ENCODE results near the gene PLEKHA6. TPM values are rescaled to one million over a fixed set of nuclear protein-coding genes. Genes with fewer than 3 reads are reported as not detected.

The PLEKHA6 gene
- total and polyA plus RNA-seq, 4 donors: 17.1 to 33.2 (median 26.6) TPM

GRCh38 chr1:204277563-204278219 lies 82.0 kb downstream of the PLEKHA6 start:
- no peaks in the 10 kb centered on the region for H3K27me3 ChIP-seq (ENCODE audit: control insufficient read depth, insufficient read depth, low read length)
- DNase-seq (ENCODE audit: low read depth in 4 of 6, low spot score in 6 of 6): peak in 1 of 6 donors; percentile 46
- no peak overlapping the region for H3K4me3 ChIP-seq (ENCODE audit: low read depth, low read length)
- H3K4me1 ChIP-seq (ENCODE audit: control insufficient read depth, insufficient read depth, low read length): peaks cover 57% of the 10 kb centered on the region
- no peak overlapping the region for H3K27ac ChIP-seq (ENCODE audit: low read depth, low read length)
- WGBS (ENCODE audit: insufficient coverage): 48% methylated on average over 6 of the region's 14 CpGs
- no peaks in the 10 kb centered on the region for H3K9me3 ChIP-seq (ENCODE audit: control insufficient read depth, insufficient read depth, low read length)
- peaks cover 10% of the 10 kb centered on the region for H3K36me3 ChIP-seq (ENCODE audit: control insufficient read depth, insufficient read depth, low read length)

GRCh38 chr1:204275695-204276370 lies 83.9 kb downstream of the PLEKHA6 start:
- H3K4me3 ChIP-seq (ENCODE audit: low read depth, low read length): no peak overlapping the region
- no peak overlapping the region for H3K27ac ChIP-seq (ENCODE audit: low read depth, low read length)
- H3K27me3 ChIP-seq (ENCODE audit: control insufficient read depth, insufficient read depth, low read length): no peaks in the 10 kb centered on the region
- DNase-seq (ENCODE audit: low read depth in 4 of 6, low spot score in 6 of 6): no peak
- 56% methylated on average over 9 of the region's 9 CpGs for WGBS (ENCODE audit: insufficient coverage)
- H3K9me3 ChIP-seq (ENCODE audit: control insufficient read depth, insufficient read depth, low read length): no peaks in the 10 kb centered on the region
- H3K4me1 ChIP-seq (ENCODE audit: control insufficient read depth, insufficient read depth, low read length): peaks cover 41% of the 10 kb centered on the region
- peaks cover 14% of the 10 kb centered on the region for H3K36me3 ChIP-seq (ENCODE audit: control insufficient read depth, insufficient read depth, low read length)

GRCh38 chr1:204274446-204274845 lies 85.3 kb downstream of the PLEKHA6 start:
- H3K4me1 ChIP-seq (ENCODE audit: control insufficient read depth, insufficient read depth, low read length): peaks cover 37% of the 10 kb centered on the region
- H3K27ac ChIP-seq (ENCODE audit: low read depth, low read length): no peak overlapping the region
- WGBS (ENCODE audit: insufficient coverage): 79% methylated on average over 2 of the region's 2 CpGs
- no peaks in the 10 kb centered on the region for H3K27me3 ChIP-seq (ENCODE audit: control insufficient read depth, insufficient read depth, low read length)
- H3K4me3 ChIP-seq (ENCODE audit: low read depth, low read length): no peak overlapping the region
- DNase-seq (ENCODE audit: low read depth in 4 of 6, low spot score in 6 of 6): no peak
- H3K36me3 ChIP-seq (ENCODE audit: control insufficient read depth, insufficient read depth, low read length): peaks cover 22% of the 10 kb centered on the region
- no peaks in the 10 kb centered on the region for H3K9me3 ChIP-seq (ENCODE audit: control insufficient read depth, insufficient read depth, low read length)

DNA sequence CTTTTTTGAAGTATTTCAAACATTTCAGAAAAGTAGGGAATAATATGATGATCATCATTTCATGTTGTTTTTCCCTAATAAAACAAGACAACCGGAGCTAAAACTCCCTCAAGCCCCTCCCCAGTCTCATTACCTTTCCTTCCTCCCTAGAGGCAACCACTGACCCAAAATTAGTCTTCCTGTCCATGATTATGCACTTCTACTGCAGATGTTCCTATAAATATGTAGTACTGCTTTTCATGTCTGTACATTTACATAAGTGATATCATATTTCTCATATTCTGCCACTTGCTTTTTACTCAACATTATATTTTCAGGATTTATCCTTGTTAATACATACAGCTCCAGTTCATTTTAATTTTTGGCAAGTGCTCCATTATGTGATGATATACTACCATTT lies 87.2 kb downstream of the PLEKHA6 start:
- no peak for DNase-seq (ENCODE audit: low read depth in 4 of 6, low spot score in 6 of 6)
- Histone ChIP-seq H3K4me1 (ENCODE audit: control insufficient read depth, insufficient read depth, low read length) (peaks cover 32% of the 10 kb centered on the region), H3K27me3 (ENCODE audit: control insufficient read depth, insufficient read depth, low read length) (no peaks in the 10 kb centered on the region), H3K9me3 (ENCODE audit: control insufficient read depth, insufficient read depth, low read length) (no peaks in the 10 kb centered on the region), H3K27ac (ENCODE audit: low read depth, low read length) (no peak overlapping the region), H3K36me3 (ENCODE audit: control insufficient read depth, insufficient read depth, low read length) (peaks cover 29% of the 10 kb centered on the region), H3K4me3 (ENCODE audit: low read depth, low read length) (no peak overlapping the region)
- WGBS (ENCODE audit: insufficient coverage): no CpG with 5 or more reads among the region's 1 CpG

DNA sequence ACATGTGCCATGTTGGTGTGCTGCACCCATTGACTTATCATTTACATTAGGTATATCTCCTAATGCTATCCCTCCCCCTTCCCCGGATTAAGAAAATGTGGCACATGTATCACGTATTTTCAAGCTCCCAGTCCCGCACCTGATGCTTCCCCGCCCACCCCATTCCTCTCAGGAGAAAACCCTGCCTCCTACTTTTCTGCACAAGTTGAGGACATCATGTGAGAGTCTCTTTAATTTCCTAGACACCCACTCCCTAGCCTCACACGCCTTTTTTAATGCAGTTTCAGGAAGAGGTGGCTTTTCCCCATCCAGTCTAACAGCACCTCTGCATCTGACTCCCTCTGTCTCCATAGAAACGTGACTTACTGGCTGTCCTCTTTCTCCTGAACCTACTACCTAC lies 87.8 kb downstream of the PLEKHA6 start:
- DNase-seq (ENCODE audit: low read depth in 4 of 6, low spot score in 6 of 6): no peak
- Histone ChIP-seq H3K9me3 (ENCODE audit: control insufficient read depth, insufficient read depth, low read length) (no peaks in the 10 kb centered on the region), H3K27me3 (ENCODE audit: control insufficient read depth, insufficient read depth, low read length) (no peaks in the 10 kb centered on the region), H3K4me1 (ENCODE audit: control insufficient read depth, insufficient read depth, low read length) (peaks cover 31% of the 10 kb centered on the region), H3K4me3 (ENCODE audit: low read depth, low read length) (no peak overlapping the region), H3K27ac (ENCODE audit: low read depth, low read length) (no peak overlapping the region), H3K36me3 (ENCODE audit: control insufficient read depth, insufficient read depth, low read length) (peaks cover 32% of the 10 kb centered on the region)
- 92% methylated on average over 6 of the region's 6 CpGs for WGBS (ENCODE audit: insufficient coverage)

DNA sequence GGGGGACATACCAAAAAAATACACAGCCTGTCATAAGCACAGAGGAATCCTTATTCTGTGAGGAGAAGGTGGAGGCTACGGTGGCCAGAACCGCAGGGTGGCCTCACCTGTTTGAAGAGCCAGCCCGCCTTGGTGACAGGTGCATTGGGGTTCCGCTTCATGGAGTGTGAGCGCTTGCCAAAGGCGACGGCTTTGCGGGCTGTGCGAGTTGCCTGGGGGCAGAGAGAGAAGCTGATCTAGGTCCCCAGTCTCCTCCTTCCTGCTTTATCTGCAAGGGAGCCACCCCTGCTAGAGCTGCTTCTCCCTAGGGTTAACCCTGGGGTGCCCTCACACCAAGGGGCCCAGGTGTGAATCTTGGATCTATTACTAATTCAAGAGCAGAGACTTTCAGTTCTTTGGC lies 91.6 kb downstream of the PLEKHA6 start:
- Histone ChIP-seq H3K9me3 (ENCODE audit: control insufficient read depth, insufficient read depth, low read length) (no peaks in the 10 kb centered on the region), H3K4me3 (ENCODE audit: low read depth, low read length) (no peak overlapping the region), H3K27ac (ENCODE audit: low read depth, low read length) (no peak overlapping the region), H3K27me3 (ENCODE audit: control insufficient read depth, insufficient read depth, low read length) (no peaks in the 10 kb centered on the region), H3K4me1 (ENCODE audit: control insufficient read depth, insufficient read depth, low read length) (peaks cover 39% of the 10 kb centered on the region), H3K36me3 (ENCODE audit: control insufficient read depth, insufficient read depth, low read length) (peaks cover 45% of the 10 kb centered on the region)
- WGBS (ENCODE audit: insufficient coverage): 80% methylated on average over 8 of the region's 9 CpGs
- DNase-seq (ENCODE audit: low read depth in 4 of 6, low spot score in 6 of 6): no peak

DNA sequence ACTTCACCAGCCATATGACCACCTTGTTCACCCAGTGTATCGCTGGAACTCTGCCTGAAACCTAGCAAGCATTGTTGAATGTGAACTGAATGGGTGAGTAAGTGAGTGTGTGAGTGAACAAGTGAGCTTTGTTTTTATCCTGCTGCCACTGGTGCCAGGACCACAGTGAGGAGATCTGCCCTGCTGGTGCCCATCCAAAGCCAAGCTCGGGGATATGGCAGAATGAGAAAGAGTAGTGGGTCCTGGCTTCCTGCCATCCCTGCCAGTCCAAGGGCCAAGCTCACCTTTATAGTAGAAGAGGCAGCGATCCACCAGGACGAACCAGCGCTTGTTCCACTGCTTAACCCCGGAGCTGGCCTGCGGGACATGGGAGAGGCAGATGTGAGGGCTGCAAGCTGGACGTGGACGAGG lies 92.5 kb downstream of the PLEKHA6 start:
- Histone ChIP-seq H3K9me3 (ENCODE audit: control insufficient read depth, insufficient read depth, low read length) (no peaks in the 10 kb centered on the region), H3K27me3 (ENCODE audit: control insufficient read depth, insufficient read depth, low read length) (no peaks in the 10 kb centered on the region), H3K27ac (ENCODE audit: low read depth, low read length) (peak overlapping the region; percentile 10), H3K4me3 (ENCODE audit: low read depth, low read length) (no peak overlapping the region), H3K4me1 (ENCODE audit: control insufficient read depth, insufficient read depth, low read length) (peaks cover 48% of the 10 kb centered on the region), H3K36me3 (ENCODE audit: control insufficient read depth, insufficient read depth, low read length) (peaks cover 45% of the 10 kb centered on the region)
- DNase-seq (ENCODE audit: low read depth in 4 of 6, low spot score in 6 of 6): peak in 2 of 6 donors; percentile 41 to 64
- WGBS (ENCODE audit: insufficient coverage): 31% methylated on average over 8 of the region's 9 CpGs

DNA sequence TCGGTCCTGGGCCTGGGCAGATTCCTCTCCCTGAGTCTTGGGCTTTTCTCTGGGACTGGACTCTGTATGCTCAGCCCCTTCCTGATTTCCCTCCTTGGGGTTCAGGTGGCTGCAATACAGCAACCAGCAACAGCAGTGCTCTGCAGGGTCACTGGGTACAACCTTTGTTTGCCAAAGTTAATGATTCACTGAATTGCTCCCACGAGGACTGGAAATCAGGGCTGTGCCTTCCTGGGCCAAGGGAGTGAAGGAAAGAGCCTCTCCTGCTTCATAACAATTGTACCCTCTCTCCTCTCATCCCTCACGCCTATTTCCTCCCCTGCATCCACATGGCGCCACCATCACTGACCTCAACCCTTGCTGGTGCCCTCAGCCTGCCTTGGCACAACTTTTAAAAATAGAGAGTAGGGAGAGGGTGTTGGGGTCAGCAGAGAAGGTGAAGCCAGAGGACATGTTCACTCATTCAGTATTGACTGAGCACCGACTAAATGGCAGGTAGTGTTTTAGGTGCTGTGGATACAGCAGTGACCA lies 93.2 kb downstream of the PLEKHA6 start:
- Histone ChIP-seq H3K4me3 (ENCODE audit: low read depth, low read length) (no peak overlapping the region), H3K27ac (ENCODE audit: low read depth, low read length) (no peak overlapping the region), H3K9me3 (ENCODE audit: control insufficient read depth, insufficient read depth, low read length) (no peaks in the 10 kb centered on the region), H3K4me1 (ENCODE audit: control insufficient read depth, insufficient read depth, low read length) (peaks cover 51% of the 10 kb centered on the region), H3K36me3 (ENCODE audit: control insufficient read depth, insufficient read depth, low read length) (peaks cover 50% of the 10 kb centered on the region), H3K27me3 (ENCODE audit: control insufficient read depth, insufficient read depth, low read length) (no peaks in the 10 kb centered on the region)
- no peak for DNase-seq (ENCODE audit: low read depth in 4 of 6, low spot score in 6 of 6)
- 66% methylated on average over 3 of the region's 5 CpGs for WGBS (ENCODE audit: insufficient coverage)

- peaks cover 56% of the 10 kb centered on the region for H3K36me3 ChIP-seq (ENCODE audit: control insufficient read depth, insufficient read depth, low read length)
Observed at GRCh38 chr1:204265665-204266064, 94.1 kb downstream of the PLEKHA6 start.

DNA sequence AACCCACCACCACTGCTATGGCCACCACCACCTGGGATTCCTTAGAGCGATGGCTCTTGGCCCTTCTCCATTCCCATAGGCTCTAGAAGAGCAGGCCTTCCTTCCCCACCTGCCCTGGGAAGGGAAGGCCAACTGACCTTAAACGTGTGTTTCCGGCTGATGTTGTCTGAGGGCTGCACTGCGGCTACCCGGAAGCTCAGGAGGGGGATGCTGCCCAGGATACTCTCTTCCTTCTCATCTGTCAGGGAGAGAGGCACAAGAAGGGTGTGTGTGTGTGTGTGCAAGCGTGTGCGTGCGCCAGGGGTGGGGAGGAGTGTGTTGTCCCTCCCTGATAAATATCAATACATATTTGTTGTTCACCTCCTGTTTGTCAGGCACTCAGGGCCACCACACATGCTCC lies 94.9 kb downstream of the PLEKHA6 start:
- H3K27ac ChIP-seq (ENCODE audit: low read depth, low read length): no peak overlapping the region
- peaks cover 59% of the 10 kb centered on the region for H3K36me3 ChIP-seq (ENCODE audit: control insufficient read depth, insufficient read depth, low read length)
- H3K4me3 ChIP-seq (ENCODE audit: low read depth, low read length): no peak overlapping the region
- DNase-seq (ENCODE audit: low read depth in 4 of 6, low spot score in 6 of 6): no peak
- H3K9me3 ChIP-seq (ENCODE audit: control insufficient read depth, insufficient read depth, low read length): no peaks in the 10 kb centered on the region
- H3K4me1 ChIP-seq (ENCODE audit: control insufficient read depth, insufficient read depth, low read length): peaks cover 51% of the 10 kb centered on the region
- 100% methylated on average over 5 of the region's 8 CpGs for WGBS (ENCODE audit: insufficient coverage)
- H3K27me3 ChIP-seq (ENCODE audit: control insufficient read depth, insufficient read depth, low read length): no peaks in the 10 kb centered on the region

More at GRCh38 chr1:204265665-204266064, 94.1 kb downstream of the PLEKHA6 start:
- no CpG with 5 or more reads among the region's 2 CpGs for WGBS (ENCODE audit: insufficient coverage)
- Histone ChIP-seq H3K27ac (ENCODE audit: low read depth, low read length) (no peak overlapping the region), H3K9me3 (ENCODE audit: control insufficient read depth, insufficient read depth, low read length) (no peaks in the 10 kb centered on the region), H3K27me3 (ENCODE audit: control insufficient read depth, insufficient read depth, low read length) (no peaks in the 10 kb centered on the region), H3K4me3 (ENCODE audit: low read depth, low read length) (no peak overlapping the region), H3K4me1 (ENCODE audit: control insufficient read depth, insufficient read depth, low read length) (peaks cover 51% of the 10 kb centered on the region)
- no peak for DNase-seq (ENCODE audit: low read depth in 4 of 6, low spot score in 6 of 6)

Measured in spinal cord (tissue), 10 donors.